Stimulated activated CD4-positive, alpha-beta T cell treated with anti-CD3 and anti-CD28 coated beads, TNF-alpha, amount 100 ng/mL, for 1 hour (primary cell): ENCODE data around the gene REEP1.
"Not testable (repeated sequence)": the region's sequence is repeated elsewhere in the genome, so short reads cannot be mapped to it uniquely, and the experiment has no call there.

Source experiments
- DNase-seq, 3 donors: peaks; one replicate each; pipeline ENCODE4 v3.0.0-alpha.2; 2020; ENCODE audit warnings: low read depth in 3 of 3, low spot score in 1 of 3

REEP1 gene

GRCh38 chr2:86244781-86245180 lies 92.6 kb downstream of the REEP1 start:
- not testable (repeated sequence) for DNase-seq

DNA sequence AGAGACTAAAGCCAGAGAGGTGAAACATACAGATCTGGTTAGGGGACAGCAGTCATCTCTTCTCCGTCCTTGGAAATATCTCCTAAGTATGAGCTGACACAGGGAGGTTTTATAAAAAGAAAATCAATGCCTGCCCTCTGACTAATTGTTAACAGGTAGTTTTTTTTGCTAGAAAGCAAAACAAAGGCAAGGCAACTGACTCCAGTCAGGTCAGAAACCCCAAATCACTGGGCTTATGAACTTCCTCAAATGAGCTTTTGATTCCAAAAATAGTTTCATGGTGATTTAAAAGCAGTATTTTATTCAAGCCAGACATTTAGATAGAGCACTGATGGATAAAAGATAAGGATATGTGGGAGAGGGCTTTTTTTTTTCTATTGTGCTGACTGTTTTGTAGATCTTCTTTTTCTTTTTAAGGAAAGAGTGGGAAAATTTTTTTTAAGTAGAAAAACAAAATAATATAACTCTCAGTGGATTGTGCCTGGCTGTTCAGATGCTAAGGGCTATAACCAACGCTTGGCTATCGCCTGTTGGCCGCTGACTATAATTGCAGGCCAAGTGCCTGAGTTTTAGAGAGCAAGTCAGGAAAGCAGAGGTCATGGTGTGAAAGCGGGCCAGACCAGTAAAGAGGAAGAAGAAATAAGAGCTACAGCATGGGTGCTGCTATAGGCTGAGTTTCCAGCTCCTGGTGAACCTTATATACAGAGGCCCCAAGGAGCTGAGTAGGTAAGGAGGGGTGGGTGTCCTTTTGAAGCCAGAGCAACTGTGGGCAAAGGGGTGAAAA lies 93.3 kb downstream of the REEP1 start:
- DNase-seq, result no peak

DNA sequence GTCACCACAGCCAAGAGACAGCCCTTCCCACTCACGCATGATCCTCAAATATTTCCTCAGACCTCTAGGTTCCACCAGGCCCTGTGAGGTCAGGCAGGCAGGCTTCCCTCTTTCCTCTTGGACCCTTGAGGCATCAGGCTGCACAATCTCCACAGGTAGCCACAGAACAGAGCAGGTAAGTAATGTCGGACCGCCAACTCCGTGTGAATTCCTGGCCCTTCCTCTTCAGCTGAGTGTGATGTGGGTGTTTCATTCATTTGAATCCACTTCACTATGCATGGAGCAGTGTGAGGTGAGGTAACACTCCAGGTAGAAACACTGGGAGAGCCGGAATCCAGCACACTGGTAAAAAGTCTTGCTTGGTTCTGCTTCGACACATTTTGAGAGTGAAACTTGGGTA lies 94.2 kb downstream of the REEP1 start:
- no peak for DNase-seq

DNA sequence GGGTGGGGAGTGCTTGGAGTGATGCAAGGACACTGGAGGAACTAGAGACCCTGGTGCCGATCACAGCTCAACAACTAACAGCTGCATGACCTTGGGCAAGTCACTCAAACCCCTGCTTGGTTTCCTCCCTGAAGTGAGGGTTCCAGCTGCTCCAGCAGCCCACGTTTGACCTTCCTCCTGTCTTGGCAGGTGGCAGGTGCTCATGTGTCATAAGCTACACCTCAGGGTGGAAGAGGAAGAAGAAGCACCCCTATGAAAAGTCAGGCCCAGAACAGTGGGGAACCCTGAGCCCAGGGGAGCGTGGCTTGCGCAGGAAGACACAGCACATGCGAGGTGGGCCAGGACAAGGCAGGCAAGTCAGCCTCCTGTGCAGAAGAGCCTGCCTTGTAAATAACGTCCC lies 95.8 kb downstream of the REEP1 start:
- DNase-seq, result no peak

DNA sequence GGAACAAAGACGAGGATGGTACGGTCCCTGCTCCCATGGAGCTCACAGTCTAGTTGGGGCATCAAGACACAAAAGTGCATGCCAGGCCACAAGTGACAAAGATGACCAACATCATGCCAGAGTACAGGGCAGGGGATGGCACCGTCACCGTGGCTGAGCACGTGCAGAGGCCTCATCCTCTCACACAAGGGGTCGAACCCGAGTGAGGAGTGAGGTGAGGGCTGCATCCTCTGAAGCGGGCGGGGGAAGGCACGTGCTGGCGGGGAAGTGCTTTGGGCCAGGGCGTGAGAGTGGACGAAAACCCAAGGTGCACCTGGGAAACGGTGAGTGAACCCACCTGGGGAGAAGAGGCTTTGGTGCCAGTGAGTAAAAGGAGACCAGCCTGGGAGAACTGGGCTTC lies 97.2 kb downstream of the REEP1 start:
- no peak for DNase-seq

- DNase-seq, result no peak
These were observed 97.7 kb downstream of the REEP1 start for GRCh38 chr2:86239745-86240144.

DNA sequence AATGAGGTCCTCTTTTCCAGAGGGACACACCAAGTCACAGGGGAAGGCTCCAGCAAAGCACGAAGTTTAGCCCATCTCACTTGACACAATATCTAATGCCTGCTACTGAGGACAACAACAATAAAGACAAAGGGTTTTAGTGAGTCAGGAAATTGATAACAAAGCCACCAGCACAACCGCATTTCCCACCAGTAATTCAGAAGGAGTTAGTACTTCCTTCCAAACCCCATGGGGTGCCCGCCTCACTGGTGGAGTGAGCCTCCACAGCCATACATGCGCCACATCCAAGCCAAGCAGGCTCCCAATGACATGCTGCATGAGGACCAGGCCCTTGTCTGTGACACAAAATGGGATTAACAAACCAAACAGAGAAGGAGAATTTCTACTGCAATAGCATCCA lies 98.1 kb downstream of the REEP1 start:
- no peak for DNase-seq

- DNase-seq, result peak in 2 of 3 donors; percentile 8 to 25
These were observed 99.1 kb downstream of the REEP1 start for GRCh38 chr2:86238354-86238753.

- DNase-seq, result no peak
These were observed 100.3 kb downstream of the REEP1 start for GRCh38 chr2:86237172-86237571.

DNA sequence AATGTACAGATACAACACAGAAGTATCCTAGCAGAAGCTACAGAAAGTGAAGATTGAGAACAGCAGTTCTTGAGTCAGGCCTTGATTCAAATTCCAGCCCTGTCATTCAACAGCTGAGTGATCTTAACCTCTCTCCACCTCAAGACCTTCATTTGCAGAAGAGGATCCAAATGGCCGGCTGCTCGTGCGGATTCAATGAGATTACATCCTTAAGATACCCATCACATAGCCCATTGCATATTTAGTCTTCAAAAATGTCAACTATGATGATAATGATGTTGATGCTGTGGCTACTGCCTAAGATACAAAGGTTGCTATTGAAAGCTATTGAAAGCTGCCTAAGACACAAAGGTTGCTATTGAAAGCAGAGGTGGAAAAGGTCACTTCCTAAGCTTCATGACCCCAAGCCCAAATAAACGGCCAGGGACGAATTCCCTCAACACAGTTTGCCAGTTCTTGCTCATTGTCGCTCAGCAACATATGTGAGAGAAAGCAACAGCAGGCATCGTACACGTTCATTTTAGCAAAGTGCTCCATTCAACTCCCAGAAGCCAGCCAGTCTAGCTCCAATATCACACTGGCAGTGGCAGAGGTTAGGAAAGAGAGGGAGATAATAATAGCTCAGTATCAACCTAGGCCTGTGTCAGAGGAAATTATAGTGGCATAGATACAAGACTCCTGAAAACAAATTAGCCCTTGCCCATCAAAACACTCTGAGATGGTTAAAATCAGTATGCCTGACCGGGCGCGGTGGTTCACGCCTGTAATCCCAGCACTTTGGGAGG lies 102.0 kb downstream of the REEP1 start:
- no peak for DNase-seq

DNA sequence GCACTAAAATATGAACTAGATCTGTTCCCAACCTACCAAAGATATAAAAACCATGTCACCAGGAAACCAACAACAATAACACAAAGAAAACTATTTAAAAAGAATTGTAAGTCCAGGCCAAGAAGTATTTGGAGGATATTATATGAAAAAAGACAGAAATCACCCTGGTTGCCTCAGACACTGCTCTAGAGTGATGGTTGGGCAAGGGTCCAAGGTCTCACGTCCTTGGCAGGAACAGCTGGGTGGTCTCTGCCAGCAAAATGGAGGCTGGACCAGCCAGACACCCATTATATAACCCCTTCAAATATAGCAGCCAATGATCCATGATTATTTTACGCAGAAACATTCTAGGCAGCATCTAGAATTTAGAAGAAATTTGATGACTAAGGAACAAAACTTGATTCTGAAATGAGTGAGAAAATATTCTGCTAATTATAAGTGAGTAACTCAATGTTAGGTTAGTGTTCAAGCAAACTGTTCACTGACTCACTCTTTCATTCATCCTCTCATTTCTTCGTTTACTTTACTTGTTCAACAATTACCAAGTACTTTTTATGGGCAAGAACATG lies 102.8 kb downstream of the REEP1 start:
- DNase-seq, result no peak

DNA sequence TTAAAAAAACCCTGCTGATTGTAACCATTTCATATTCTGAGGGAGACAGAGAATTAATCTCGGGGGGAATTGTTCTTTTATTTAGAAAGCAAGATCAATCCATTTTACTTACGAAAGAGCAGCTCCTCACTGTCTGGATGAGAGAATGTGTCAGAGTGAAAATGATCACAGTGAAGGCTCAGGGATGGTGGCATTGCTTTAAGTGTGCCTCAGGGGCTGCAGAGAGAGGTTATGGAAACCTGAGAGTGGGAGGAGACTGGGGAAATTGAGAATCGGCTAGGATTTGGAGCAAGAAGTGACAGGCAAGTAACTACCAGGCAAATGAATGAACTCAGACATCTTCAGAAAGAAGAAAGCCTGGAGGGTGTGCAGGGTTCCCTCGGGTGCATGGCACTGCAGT lies 104.0 kb downstream of the REEP1 start:
- no peak for DNase-seq

DNA sequence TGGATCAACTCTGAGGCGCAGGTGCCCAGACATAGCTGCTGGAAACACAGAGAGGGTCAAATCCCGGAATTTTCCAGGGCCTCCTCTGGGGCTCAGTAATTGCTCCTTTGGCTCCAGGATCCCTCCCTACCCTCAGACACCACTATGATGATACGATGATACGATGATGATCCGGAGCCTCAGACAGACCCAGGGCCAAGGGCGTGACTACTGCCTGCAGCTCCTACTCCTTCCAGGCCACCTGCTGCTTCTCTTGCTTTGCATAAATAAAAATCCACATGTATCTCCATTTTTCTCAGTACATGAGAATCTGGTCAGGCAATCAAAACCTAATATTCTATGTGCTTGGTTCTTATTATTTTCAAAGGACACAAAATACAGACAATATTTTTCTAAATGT lies 104.5 kb downstream of the REEP1 start:
- no peak for DNase-seq

GRCh38 chr2:86232373-86232784 lies 105.0 kb downstream of the REEP1 start:
- DNase-seq, result no peak

GRCh38 chr2:86231680-86232372 lies 105.6 kb downstream of the REEP1 start:
- DNase-seq, result no peak

DNA sequence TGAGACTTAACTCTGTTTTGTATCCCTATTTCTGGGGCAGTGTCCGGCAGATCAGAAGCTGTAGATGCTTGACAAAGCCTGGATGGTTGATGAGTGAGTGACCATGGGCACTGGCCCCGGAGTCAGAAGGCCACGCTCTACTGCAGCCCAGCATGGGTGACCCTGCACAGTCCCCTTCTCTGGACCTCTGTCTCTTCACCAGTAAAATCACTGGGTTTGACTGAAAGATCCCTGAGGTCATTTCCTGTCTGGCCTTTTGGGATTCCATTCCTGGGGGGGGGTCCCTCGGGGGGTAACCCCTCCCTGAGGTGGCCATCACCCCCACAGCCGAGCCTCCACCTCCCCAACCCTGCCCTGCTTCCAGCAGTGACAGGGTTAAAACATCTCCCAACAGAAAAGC lies 106.5 kb downstream of the REEP1 start:
- no peak for DNase-seq

DNA sequence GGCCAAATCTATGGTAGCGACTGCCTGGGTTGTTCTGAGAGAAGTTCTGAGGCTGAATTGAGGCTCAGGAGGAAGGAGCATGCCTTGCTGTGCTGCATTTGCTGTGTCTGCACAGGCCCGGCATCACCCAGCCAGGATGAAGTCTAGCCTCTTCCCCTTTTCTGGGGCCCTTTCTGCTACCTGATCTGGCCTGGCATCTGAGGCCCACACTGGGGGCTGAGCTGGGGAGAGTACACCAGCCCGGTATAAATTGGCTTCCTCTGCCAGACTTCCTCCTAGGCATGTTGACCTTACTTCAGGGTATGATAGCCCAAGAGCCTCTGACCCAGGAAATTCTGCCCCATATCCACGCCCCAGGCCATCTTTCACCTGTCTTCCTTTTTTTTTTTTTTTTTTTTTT lies 108.2 kb downstream of the REEP1 start:
- no peak for DNase-seq

- DNase-seq, result not testable (repeated sequence)
These were observed 108.9 kb downstream of the REEP1 start for GRCh38 chr2:86228574-86228973.

- no peak for DNase-seq
These were observed 109.7 kb downstream of the REEP1 start for GRCh38 chr2:86227685-86228084.

DNA sequence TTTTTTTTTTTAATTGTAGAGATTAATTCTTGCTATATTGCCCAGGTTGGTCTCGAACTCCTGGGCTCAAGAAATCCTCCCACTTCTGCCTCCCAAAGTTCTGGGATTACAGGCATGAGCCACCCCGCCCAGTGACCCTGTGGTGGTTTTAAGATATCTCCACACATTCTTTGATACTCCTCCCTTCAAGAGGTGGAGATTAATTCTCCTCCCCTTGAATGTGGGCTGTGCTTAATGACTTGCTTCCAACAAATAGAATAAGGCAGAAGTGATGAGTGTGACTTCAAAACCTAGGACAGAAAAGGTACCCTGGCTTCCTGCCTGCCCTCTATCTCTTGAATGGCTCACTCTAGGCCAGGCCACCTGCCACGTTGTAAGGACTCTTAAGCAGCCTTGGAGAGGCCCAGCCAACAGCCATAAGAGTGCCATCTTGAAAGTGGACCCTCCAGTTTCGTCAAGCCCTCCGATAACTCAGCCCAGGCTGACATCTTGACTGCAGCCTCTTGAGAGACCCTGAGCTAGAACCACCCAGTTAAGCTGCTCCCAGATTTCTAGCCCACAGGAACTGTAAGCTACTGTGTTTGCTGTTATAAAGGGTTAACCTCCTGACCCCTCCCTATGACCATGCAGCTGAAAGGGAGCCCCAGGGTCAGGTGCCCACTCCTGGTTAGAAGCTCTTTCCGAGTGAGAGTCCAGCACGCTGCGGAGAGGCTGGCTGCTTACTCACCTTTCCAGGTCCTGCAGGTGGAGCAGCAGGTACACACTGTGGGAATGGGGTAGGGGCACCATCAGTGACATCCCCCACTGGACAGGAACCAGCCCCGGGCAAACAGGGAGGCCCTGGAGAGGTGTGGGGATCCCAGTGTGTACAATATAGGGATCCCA lies 110.5 kb downstream of the REEP1 start:
- DNase-seq, result no peak

DNA sequence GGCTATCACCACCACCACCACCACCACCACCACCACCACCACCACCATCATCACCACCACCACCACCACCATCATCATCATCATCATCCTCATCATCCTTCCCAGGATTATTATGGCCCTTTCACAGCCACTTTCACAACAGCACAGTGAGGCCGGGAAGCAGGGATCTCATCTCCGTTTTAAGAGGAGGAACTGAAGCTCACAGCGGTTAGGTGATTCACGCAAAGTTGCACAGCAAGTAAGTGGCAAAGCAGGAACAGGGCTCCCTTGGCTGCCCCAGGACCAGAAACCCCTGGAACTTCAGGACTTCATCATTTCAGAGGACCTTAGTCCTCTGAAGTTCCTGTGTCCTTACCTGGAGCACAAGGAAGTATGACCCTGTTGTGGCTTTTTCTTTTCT lies 111.4 kb downstream of the REEP1 start:
- no peak for DNase-seq
